HEK293 (cell line): ENCODE data around the gene OXNAD1.

ENCODE experiments used
- CTCF ChIA-PET: fragments of 350-600 bp; formaldehyde crosslinking; extraction: SDS; loops from one replicate; lab custom pipeline; 2021; ENCODE audit warnings: antibody characterized with exemption; lab: Yijun Ruan, JAX
- POLR2A ChIA-PET: fragments of 300-600 bp; formaldehyde crosslinking; extraction: SDS; loops from one replicate; lab custom pipeline; 2020; ENCODE audit warnings: antibody characterized with exemption, inconsistent platforms; lab: Yijun Ruan, JAX
- H3K27ac ChIP-seq: fragments of 200-500 bp; sonication (Bioruptor generic); 2 replicates; pipeline ENCODE4 v1.5.1; 2014; ENCODE audit warnings: low read depth, low read length, control low read depth, inconsistent platforms; ENCODE audit errors: extremely low read depth
- H3K36me3 ChIP-seq, 2 experiments: fragments of 200-500 bp in 1 of 2; sonication (Bioruptor generic) in 1 of 2; 1 replicate in 1 of 2; 2 replicates in 1 of 2; pipeline ENCODE4 v1.5.1; 2014 to 2017; ENCODE audit warnings: inconsistent platforms in 2 of 2, low read length in 2 of 2; ENCODE audit not compliant: control insufficient read depth in 2 of 2, insufficient read depth in 1 of 2
- H3K4me1 ChIP-seq: fragments of 200-500 bp; sonication (Bioruptor generic); 2 replicates; pipeline ENCODE4 v1.5.1; 2014; ENCODE audit warnings: mild to moderate bottlenecking, low read length, inconsistent platforms; ENCODE audit not compliant: control insufficient read depth, insufficient read depth
- H3K4me3 ChIP-seq: 2 replicates; pipeline ENCODE4 v1.5.1; 2011; ENCODE audit warnings: low read depth, mild to moderate bottlenecking, control low read depth, low read length, moderate library complexity
- H3K9me3 ChIP-seq: fragments of 200-500 bp; sonication (Bioruptor generic); 2 replicates; pipeline ENCODE4 v1.5.1; 2014; ENCODE audit warnings: low read depth, low read length, inconsistent platforms; ENCODE audit not compliant: control insufficient read depth, insufficient read depth
- GLIS1 ChIP-seq: fragments of 450-650 bp; formaldehyde crosslinking; IDR thresholded peaks from 2 replicates; pipeline ENCODE4 v1.5.1; 2016; ENCODE audit warnings: missing biosample characterization, missing genetic modification characterization
- KLF7 ChIP-seq: fragments of 450-650 bp; formaldehyde crosslinking; IDR thresholded peaks from 2 replicates; pipeline ENCODE4 v1.5.1; 2016; ENCODE audit warnings: missing biosample characterization, missing genetic modification characterization, borderline replicate concordance
- OSR2 ChIP-seq: fragments of 450-650 bp; formaldehyde crosslinking; IDR thresholded peaks from 2 replicates; pipeline ENCODE4 v1.5.1; 2016; ENCODE audit warnings: missing biosample characterization, missing genetic modification characterization
- SCRT2 ChIP-seq: fragments of 450-650 bp; formaldehyde crosslinking; IDR thresholded peaks from 2 replicates; pipeline ENCODE4 v1.5.1; 2016; ENCODE audit warnings: missing biosample characterization, missing genetic modification characterization
- YY1 ChIP-seq: fragments of 450-650 bp; formaldehyde crosslinking; IDR thresholded peaks from 2 replicates; pipeline ENCODE4 v1.5.1; 2018; ENCODE audit warnings: missing biosample characterization, missing genetic modification characterization
- ZBTB26 ChIP-seq: fragments of 450-650 bp; formaldehyde crosslinking; optimal IDR thresholded peaks from 2 replicates; pipeline ENCODE3; 2016; ENCODE audit warnings: missing biosample characterization, mild to moderate bottlenecking, missing genetic modification characterization
- ZBTB48 ChIP-seq: fragments of 450-650 bp; formaldehyde crosslinking; IDR thresholded peaks from 2 replicates; pipeline ENCODE4 v1.5.1; 2016; ENCODE audit warnings: missing biosample characterization, missing genetic modification characterization
- ZNF16 ChIP-seq: fragments of 450-650 bp; formaldehyde crosslinking; IDR thresholded peaks from 2 replicates; pipeline ENCODE4 v1.5.1; 2016; ENCODE audit warnings: low read depth, missing biosample characterization, missing genetic modification characterization
- ZNF19 ChIP-seq: fragments of 450-650 bp; formaldehyde crosslinking; IDR thresholded peaks from 2 replicates; pipeline ENCODE4; 2016; ENCODE audit warnings: missing biosample characterization, missing genetic modification characterization, low read depth
- ZNF433 ChIP-seq: fragments of 450-650 bp; formaldehyde crosslinking; IDR thresholded peaks from 2 replicates; pipeline ENCODE4 v1.5.1; 2016; ENCODE audit warnings: missing biosample characterization, missing genetic modification characterization, low read depth
- ZNF561 ChIP-seq: fragments of 450-650 bp; IDR thresholded peaks from 2 replicates; pipeline ENCODE4 v1.5.1; 2018; ENCODE audit warnings: missing biosample characterization, missing genetic modification characterization, borderline replicate concordance
- ZNF571 ChIP-seq: fragments of 450-650 bp; formaldehyde crosslinking; IDR thresholded peaks from 2 replicates; pipeline ENCODE4 v1.5.0; 2017; ENCODE audit warnings: missing biosample characterization, missing genetic modification characterization
- ZNF621 ChIP-seq: fragments of 450-650 bp; formaldehyde crosslinking; IDR thresholded peaks from 2 replicates; pipeline ENCODE4 v1.5.1; 2017; ENCODE audit warnings: missing biosample characterization, missing genetic modification characterization
- ZNF623 ChIP-seq: fragments of 450-650 bp; formaldehyde crosslinking; IDR thresholded peaks from 2 replicates; pipeline ENCODE4 v1.5.1; 2016; ENCODE audit warnings: missing biosample characterization, missing genetic modification characterization
- ZNF837 ChIP-seq: fragments of 450-650 bp; formaldehyde crosslinking; IDR thresholded peaks from 2 replicates; pipeline ENCODE4 v1.5.1; 2016; ENCODE audit warnings: missing biosample characterization, missing genetic modification characterization
- TF ChIP-seq, protein P1 (sequence below): fragments of 450-650 bp; IDR thresholded peaks from 2 replicates; pipeline ENCODE4 v1.5.1; 2018; ENCODE audit warnings: missing biosample characterization, mild to moderate bottlenecking, missing genetic modification characterization
- TF ChIP-seq, protein P2 (sequence below): fragments of 450-650 bp; formaldehyde crosslinking; conservative IDR thresholded peaks from 2 replicates; pipeline ENCODE4 v1.5.1; 2016; ENCODE audit warnings: low read depth, missing biosample characterization, missing genetic modification characterization
- TF ChIP-seq, protein P3 (sequence below): fragments of 450-650 bp; formaldehyde crosslinking; IDR thresholded peaks from 2 replicates; pipeline ENCODE4 v1.5.1; 2016; ENCODE audit warnings: missing biosample characterization, missing genetic modification characterization, borderline replicate concordance
- TF ChIP-seq, protein P4 (sequence below): fragments of 450-650 bp; formaldehyde crosslinking; IDR thresholded peaks from 2 replicates; pipeline ENCODE4 v1.5.1; 2016; ENCODE audit warnings: missing biosample characterization, missing genetic modification characterization, borderline replicate concordance

Gene OXNAD1

GRCh38 chr3:16319723-16320122 is 54.7 kb downstream of the OXNAD1 start:
- POLR2A ChIA-PET: no interaction called here
- Histone ChIP-seq H3K36me3 (peaks cover 0 to 61% of the 10 kb centered on the region in 2 experiments; a peak in 2 of 3 replicates), H3K4me3 (no peak overlapping the region), H3K27ac (no peak overlapping the region), H3K9me3 (no peaks in the 10 kb centered on the region), H3K4me1 (no peaks in the 10 kb centered on the region)
- CTCF ChIA-PET: interaction anchor here (0.6 to 2.8 kb wide), 16 partner anchors 12 to 900 kb away, joined by 3 to 15 read pairs (median 4); no protein-coding TSS in a partner anchor
- TF ChIP-seq ZNF837 (tag by site-specific recombination): no peak
- no peak for TF ChIP-seq OSR2 (tag by site-specific recombination)
- no peak for TF ChIP-seq ZBTB48 (tag by site-specific recombination)
- TF ChIP-seq ZNF19 (tag by site-specific recombination): no peak
- TF ChIP-seq, protein P1, sequence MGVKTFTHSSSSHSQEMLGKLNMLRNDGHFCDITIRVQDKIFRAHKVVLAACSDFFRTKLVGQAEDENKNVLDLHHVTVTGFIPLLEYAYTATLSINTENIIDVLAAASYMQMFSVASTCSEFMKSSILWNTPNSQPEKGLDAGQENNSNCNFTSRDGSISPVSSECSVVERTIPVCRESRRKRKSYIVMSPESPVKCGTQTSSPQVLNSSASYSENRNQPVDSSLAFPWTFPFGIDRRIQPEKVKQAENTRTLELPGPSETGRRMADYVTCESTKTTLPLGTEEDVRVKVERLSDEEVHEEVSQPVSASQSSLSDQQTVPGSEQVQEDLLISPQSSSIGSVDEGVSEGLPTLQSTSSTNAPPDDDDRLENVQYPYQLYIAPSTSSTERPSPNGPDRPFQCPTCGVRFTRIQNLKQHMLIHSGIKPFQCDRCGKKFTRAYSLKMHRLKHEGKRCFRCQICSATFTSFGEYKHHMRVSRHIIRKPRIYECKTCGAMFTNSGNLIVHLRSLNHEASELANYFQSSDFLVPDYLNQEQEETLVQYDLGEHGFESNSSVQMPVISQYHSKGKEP: no peak
- no peak for TF ChIP-seq ZNF561 (tag by site-specific recombination)
- no peak for TF ChIP-seq ZNF571 (tag by site-specific recombination)
- TF ChIP-seq ZBTB26: no peak
- TF ChIP-seq, protein P2, sequence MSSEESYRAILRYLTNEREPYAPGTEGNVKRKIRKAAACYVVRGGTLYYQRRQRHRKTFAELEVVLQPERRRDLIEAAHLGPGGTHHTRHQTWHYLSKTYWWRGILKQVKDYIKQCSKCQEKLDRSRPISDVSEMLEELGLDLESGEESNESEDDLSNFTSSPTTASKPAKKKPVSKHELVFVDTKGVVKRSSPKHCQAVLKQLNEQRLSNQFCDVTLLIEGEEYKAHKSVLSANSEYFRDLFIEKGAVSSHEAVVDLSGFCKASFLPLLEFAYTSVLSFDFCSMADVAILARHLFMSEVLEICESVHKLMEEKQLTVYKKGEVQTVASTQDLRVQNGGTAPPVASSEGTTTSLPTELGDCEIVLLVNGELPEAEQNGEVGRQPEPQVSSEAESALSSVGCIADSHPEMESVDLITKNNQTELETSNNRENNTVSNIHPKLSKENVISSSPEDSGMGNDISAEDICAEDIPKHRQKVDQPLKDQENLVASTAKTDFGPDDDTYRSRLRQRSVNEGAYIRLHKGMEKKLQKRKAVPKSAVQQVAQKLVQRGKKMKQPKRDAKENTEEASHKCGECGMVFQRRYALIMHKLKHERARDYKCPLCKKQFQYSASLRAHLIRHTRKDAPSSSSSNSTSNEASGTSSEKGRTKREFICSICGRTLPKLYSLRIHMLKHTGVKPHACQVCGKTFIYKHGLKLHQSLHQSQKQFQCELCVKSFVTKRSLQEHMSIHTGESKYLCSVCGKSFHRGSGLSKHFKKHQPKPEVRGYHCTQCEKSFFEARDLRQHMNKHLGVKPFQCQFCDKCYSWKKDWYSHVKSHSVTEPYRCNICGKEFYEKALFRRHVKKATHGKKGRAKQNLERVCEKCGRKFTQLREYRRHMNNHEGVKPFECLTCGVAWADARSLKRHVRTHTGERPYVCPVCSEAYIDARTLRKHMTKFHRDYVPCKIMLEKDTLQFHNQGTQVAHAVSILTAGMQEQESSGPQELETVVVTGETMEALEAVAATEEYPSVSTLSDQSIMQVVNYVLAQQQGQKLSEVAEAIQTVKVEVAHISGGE (tag by site-specific recombination): no peak
- no peak for TF ChIP-seq SCRT2
- no peak for TF ChIP-seq ZNF433 (tag by site-specific recombination)
- TF ChIP-seq GLIS1 (tag by site-specific recombination): no peak
- no peak for TF ChIP-seq KLF7 (tag by site-specific recombination)
- TF ChIP-seq ZNF16: no peak
- TF ChIP-seq ZNF623: no peak
- TF ChIP-seq, protein P3, sequence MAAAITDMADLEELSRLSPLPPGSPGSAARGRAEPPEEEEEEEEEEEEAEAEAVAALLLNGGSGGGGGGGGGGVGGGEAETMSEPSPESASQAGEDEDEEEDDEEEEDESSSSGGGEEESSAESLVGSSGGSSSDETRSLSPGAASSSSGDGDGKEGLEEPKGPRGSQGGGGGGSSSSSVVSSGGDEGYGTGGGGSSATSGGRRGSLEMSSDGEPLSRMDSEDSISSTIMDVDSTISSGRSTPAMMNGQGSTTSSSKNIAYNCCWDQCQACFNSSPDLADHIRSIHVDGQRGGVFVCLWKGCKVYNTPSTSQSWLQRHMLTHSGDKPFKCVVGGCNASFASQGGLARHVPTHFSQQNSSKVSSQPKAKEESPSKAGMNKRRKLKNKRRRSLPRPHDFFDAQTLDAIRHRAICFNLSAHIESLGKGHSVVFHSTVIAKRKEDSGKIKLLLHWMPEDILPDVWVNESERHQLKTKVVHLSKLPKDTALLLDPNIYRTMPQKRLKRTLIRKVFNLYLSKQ (tag by site-specific recombination): no peak
- TF ChIP-seq, protein P4, sequence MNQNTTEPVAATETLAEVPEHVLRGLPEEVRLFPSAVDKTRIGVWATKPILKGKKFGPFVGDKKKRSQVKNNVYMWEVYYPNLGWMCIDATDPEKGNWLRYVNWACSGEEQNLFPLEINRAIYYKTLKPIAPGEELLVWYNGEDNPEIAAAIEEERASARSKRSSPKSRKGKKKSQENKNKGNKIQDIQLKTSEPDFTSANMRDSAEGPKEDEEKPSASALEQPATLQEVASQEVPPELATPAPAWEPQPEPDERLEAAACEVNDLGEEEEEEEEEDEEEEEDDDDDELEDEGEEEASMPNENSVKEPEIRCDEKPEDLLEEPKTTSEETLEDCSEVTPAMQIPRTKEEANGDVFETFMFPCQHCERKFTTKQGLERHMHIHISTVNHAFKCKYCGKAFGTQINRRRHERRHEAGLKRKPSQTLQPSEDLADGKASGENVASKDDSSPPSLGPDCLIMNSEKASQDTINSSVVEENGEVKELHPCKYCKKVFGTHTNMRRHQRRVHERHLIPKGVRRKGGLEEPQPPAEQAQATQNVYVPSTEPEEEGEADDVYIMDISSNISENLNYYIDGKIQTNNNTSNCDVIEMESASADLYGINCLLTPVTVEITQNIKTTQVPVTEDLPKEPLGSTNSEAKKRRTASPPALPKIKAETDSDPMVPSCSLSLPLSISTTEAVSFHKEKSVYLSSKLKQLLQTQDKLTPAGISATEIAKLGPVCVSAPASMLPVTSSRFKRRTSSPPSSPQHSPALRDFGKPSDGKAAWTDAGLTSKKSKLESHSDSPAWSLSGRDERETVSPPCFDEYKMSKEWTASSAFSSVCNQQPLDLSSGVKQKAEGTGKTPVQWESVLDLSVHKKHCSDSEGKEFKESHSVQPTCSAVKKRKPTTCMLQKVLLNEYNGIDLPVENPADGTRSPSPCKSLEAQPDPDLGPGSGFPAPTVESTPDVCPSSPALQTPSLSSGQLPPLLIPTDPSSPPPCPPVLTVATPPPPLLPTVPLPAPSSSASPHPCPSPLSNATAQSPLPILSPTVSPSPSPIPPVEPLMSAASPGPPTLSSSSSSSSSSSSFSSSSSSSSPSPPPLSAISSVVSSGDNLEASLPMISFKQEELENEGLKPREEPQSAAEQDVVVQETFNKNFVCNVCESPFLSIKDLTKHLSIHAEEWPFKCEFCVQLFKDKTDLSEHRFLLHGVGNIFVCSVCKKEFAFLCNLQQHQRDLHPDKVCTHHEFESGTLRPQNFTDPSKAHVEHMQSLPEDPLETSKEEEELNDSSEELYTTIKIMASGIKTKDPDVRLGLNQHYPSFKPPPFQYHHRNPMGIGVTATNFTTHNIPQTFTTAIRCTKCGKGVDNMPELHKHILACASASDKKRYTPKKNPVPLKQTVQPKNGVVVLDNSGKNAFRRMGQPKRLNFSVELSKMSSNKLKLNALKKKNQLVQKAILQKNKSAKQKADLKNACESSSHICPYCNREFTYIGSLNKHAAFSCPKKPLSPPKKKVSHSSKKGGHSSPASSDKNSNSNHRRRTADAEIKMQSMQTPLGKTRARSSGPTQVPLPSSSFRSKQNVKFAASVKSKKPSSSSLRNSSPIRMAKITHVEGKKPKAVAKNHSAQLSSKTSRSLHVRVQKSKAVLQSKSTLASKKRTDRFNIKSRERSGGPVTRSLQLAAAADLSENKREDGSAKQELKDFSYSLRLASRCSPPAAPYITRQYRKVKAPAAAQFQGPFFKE: no peak
- no peak for TF ChIP-seq ZNF621 (tag by site-specific recombination)
- no peak for TF ChIP-seq YY1 (tag by site-specific recombination)
